HG02938 (cell line): Measurements from ENCODE around the gene SEPTIN6.

ENCODE experiments used
- ATAC-seq: cut with Tn5 transposase; IDR thresholded peaks from one replicate; pipeline ENCODE4 v1.9.1; 2021; ENCODE audit warnings: mild to moderate bottlenecking, moderate library complexity; ENCODE audit not compliant: unreplicated experiment

The SEPTIN6 gene

GRCh38 chrX:119693040-119693995 is at the start of gene SEPTIN6:
TSS of gene SEPTIN6 (minus strand) at chrX:119693168. CDS start at chrX:119693105, 63 bp downstream.
- peak; percentile 55 for ATAC-seq

GRCh38 chrX:119738742-119739141 is 45.8 kb upstream of the SEPTIN6 start:
- ATAC-seq = no peak

DNA sequence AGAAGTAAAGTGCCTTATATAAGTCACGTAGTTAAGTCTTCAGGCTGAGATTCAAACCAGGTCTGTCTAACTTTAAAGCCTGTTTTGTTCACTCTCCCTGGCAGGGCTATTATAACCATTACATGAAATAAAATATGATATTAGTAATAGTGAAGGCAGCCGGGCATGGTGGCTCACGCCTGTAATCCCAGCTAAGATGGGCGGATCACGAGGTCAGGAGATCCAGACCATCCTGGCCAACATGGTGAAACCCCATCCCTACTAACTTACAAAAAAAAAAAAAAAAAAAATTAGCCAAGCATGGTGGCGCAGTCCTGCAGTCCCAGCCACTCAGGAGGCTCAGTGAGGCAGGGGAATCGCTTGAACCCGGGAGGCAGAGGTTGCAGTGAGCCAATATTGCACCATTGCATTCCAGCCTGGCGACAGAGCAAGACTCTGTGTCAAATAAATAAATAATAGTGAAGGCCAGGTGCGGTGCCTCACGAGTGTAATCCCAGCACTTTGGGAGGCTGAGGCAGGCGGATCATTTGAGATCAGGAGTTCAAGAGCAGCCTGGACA is 43.3 kb upstream of the SEPTIN6 start:
- no peak for ATAC-seq

DNA sequence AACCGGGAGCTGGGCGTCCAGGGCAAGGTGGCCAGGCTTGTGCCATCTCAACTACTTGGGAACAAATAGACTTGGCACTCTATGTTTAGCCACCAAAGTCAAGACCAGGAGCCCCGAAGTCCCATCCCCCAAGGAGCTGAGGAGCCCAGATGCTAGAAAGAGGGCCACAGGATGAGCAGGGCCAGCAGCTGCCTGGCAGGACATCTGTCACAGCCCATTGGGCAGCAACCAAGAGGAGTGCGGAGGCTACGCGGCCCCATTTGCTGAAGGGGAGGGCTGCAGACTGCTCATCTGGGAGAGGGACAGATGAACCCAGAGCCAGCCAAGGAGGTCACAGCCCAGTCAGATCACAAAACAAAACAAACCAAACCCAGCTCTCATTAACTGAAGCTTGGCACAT is 42.5 kb upstream of the SEPTIN6 start:
- no peak for ATAC-seq

DNA sequence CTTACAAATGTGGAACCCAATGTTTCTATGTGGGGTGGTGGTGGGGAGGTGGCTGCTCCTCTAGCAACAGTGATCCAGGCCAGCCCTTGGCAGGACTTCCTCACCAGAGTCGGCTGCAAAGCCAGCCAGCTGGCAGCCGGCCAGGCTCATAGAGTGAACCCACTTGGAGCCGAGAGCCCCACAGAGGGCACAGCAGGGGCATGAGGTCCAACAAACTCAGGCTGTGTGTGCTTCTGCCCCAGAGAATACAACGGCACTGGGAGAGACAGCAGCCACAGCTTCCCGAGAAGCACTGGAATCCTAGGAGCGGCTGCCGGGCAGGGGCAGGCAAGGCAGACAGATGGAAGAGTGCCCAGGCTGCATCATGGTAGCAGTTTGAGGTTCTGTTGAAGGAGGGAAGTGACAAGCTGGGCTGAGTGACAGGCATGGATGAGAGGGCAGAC is 42.0 kb upstream of the SEPTIN6 start:
- no peak for ATAC-seq

DNA sequence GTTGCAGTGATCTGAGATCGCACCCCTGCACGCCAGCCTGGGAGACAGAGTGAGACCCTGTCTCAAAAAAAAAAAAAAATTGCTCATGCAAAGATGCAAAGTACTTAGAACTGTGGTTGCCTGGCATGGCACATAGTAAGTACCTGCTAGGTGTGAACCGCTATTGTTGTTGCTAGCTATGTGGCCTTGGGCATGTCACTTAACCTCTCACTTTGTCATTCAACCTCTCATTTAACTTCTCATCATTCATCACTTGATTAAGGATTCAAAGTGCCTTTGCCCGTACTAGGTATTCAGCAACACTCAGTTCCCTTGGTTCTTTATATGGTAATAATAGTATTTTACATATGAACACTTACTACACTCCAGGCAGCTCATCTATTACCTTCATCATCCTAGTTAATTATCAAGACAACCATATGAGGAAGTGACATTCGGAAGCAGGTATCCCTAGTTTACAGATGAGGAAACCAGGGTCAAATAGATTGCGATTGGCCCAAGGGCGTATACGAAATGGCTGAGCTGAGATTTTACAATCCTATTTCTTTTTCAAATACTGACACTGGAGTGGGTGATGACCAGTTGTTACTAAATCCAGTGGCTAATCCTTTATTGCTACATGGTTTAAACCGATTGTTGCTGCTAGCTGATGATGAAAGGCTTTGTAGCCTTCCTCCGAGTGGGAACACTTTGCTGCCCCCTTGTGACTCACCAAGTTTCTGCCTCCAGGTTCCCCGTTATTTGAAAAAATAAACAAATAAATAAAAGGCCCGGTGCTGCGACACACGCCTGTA is 36.6 kb upstream of the SEPTIN6 start:
- no peak for ATAC-seq

- ATAC-seq = no peak
Observed at GRCh38 chrX:119728487-119728886, 35.5 kb upstream of the SEPTIN6 start.

GRCh38 chrX:119726900-119727555 is 34.1 kb upstream of the SEPTIN6 start:
- ATAC-seq = no peak

GRCh38 chrX:119721926-119722325 is 29.0 kb upstream of the SEPTIN6 start:
- ATAC-seq = no peak

- no peak for ATAC-seq
Observed at GRCh38 chrX:119721487-119721886, 28.5 kb upstream of the SEPTIN6 start.

GRCh38 chrX:119709630-119710029 is 16.7 kb upstream of the SEPTIN6 start:
- no peak for ATAC-seq

DNA sequence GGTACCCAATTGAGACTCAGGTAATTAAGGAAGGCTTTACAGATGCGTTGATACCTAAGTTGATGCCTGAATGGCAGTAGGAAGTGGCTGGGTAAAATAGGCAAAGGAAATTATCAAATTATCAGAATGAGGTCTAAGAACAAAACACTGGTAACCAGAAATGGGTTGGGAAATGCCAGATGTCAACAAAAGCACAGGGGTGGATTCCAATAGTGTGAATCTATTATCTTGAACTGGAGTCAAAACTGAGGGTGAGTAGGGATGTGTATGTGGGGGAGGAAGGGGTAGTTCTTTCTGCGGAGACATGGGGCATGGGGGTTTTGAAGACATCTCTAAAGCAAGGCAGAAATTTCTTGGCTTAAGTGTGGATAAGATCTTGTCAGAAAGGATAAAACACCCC is 16.0 kb upstream of the SEPTIN6 start:
- ATAC-seq = no peak

- no peak for ATAC-seq
Observed at GRCh38 chrX:119706616-119707015, 13.6 kb upstream of the SEPTIN6 start.

- ATAC-seq = no peak
Observed at GRCh38 chrX:119698845-119699244, 5.9 kb upstream of the SEPTIN6 start.

DNA sequence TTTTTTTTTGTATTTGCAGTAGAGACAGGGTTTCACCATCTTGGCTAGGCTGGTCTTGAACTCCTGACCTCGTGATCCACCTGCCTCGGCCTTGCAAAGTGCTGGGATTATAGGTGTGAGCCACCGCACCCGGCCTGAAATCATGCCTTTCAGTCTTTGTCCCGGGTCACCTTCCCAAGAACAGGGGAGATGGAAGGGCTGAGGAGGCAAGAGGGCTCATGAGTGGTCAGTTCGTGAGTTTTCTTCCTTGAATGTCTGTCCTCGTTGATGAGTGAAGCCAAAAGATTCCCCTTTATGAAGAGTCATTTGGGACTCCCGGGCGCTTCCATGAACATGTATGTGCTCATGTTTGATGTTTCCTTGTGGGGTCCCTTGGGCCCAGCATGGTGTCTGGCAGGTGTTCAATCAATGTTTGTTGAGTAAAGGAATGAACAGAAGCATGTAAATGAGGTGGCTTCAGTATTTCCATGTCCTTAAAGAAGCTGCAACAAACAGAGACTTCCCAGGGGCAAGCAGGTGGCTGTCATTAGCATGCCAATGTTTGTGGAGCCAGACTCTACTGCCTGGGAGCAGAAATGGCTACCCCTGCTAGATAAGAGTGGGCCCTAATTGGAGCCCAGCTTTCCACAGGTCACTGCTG is 3.4 kb upstream of the SEPTIN6 start:
- no peak for ATAC-seq

GRCh38 chrX:119695535-119696050 is 2.6 kb upstream of the SEPTIN6 start:
- no peak for ATAC-seq

DNA sequence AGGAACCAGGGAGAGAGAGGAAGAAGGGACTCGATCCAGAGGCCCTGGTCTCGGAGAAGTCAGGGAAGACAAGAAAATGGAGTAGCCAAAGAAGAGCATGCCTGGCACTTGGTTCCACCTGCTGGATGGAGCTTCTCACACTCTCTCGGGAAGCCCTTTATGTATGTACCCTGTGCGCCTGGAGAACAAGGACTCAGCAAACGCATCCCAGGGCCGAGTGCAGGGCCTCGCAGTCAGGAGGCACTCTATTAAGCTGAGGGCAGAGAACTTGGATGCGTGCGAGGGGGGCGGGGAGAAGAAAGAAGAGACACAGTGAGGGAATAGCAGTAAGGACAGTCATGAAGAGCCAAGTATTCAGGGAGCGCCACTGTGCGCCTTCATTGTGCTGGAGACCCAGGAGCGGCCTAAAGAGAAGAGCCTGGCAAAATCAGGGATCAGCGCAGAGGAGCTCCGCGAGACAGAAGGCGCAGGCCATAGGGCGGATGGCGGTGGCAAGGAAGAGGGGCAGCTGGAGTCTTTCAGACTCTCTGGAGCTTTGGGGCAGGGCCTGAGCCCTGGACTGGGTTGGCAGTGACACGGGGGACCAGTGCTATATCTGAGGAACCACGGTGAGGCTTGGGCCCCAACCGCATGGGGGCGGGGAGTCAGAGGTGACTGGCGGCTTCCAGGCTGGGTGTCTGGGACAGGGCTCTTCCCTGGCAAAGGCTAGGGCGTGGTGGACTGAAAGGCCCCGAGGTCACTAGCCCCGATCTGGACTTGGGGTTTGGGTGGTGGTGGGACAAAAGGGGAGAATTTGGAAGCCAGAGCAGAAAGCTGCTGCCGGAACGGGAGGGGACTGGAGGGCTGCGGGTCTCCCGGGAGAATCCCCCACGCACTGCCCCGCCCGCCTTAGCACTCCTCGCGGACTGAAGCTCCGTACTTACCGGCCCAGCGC is 1.9 kb upstream of the SEPTIN6 start:
- no peak for ATAC-seq

- no peak for ATAC-seq
Observed at GRCh38 chrX:119693996-119694451, 1.1 kb upstream of the SEPTIN6 start.
